ENCODE measurements around the gene FAM180B.
A peak's percentile ranks its signal among the peaks of the same experiment; 100 is the strongest.

Gene FAM180B

DNA sequence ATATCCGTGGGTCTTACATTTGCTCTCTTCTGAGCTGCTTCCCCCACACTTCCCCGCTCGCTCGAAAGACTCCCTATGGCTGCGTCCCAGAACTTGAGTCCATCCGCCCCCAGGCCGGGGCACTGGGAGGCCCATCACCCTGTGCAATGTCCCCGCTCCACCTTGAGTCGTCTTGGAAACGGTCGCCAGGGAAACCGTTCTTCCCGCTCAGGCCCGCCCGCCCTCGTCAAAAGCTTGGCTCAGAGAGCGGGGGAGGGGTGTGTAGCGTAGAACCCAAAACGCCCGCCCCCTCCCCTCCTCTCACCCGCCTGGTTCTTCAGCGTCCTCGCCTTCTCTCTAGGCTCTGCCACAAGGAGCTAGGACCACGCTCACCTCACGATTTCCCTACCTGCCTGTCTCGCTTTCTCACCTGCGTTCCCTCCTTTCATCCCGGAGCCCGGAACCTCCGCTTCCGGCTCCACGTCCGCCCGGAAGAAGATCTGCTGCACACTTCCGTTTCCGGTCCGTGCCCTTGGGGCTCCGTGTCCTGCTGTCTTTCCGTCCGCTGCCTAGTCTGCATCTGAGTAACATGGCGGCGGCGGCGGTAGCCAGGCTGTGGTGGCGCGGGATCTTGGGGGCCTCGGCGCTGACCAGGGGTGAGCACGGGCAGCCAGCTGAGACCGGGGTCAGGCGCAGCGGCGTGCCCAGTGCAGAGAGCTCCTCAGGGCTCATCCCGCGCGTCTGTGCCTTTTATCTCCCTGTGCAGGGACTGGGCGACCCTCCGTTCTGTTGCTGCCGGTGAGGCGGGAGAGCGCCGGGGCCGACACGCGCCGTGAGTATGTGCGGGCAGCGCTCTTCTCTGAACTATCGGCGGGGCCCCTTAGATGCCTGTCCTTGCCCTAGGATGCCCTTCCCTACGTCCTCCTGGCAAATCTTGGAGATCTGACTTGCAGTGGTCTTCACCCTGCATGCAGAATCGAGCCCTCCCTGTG, 7.7 kb upstream of the FAM180B start, which contains the start of the genes KBTBD4 and NDUFS3 (continued):
- TF ChIP-seq BCL11B (tag by site-specific recombination; IDR thresholded peaks at IDR 0.05; ENCODE audit: low read depth) = no peak
- TF ChIP-seq GFI1B (tag by site-specific recombination; IDR thresholded peaks at IDR 0.05) = peak; percentile 72
- TF ChIP-seq ZNF416 (tag by site-specific recombination; IDR thresholded peaks at IDR 0.05) = no peak
- TF ChIP-seq ZNF555 (tag by site-specific recombination; conservative IDR thresholded peaks at IDR 0.05) = no peak
- no peak; the same call in 1 of the 2 replicates for TF ChIP-seq GLI2 (tag by site-specific recombination; IDR thresholded peaks at IDR 0.05; ENCODE audit: borderline replicate concordance, low read depth)
- peak; percentile 71; the same call in 1 of the 2 replicates for TF ChIP-seq AEBP2 (tag by site-specific recombination; IDR thresholded peaks at IDR 0.05; ENCODE audit: borderline replicate concordance)
- TF ChIP-seq, protein P1, sequence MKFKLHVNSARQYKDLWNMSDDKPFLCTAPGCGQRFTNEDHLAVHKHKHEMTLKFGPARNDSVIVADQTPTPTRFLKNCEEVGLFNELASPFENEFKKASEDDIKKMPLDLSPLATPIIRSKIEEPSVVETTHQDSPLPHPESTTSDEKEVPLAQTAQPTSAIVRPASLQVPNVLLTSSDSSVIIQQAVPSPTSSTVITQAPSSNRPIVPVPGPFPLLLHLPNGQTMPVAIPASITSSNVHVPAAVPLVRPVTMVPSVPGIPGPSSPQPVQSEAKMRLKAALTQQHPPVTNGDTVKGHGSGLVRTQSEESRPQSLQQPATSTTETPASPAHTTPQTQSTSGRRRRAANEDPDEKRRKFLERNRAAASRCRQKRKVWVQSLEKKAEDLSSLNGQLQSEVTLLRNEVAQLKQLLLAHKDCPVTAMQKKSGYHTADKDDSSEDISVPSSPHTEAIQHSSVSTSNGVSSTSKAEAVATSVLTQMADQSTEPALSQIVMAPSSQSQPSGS (tag by site-specific recombination; IDR thresholded peaks at IDR 0.05; ENCODE audit: low read depth) = no peak
- peak; percentile 86 for TF ChIP-seq ZBTB21 (tag by site-specific recombination; IDR thresholded peaks at IDR 0.05)
- peak; percentile 99 for TF ChIP-seq KLF8 (tag by site-specific recombination; IDR thresholded peaks at IDR 0.05)
- no peak for TF ChIP-seq ZNF19 (tag by site-specific recombination; IDR thresholded peaks at IDR 0.05; ENCODE audit: low read depth)
- peak; percentile 89 for TF ChIP-seq ZNF335 (tag by site-specific recombination; conservative IDR thresholded peaks at IDR 0.05)
- no peak for TF ChIP-seq ZNF514 (tag by site-specific recombination; IDR thresholded peaks at IDR 0.05)
- TF ChIP-seq ZNF394 (tag by site-specific recombination; IDR thresholded peaks at IDR 0.05; ENCODE audit: borderline replicate concordance) = peak; percentile 80; the same call in 1 of the 2 replicates
- TF ChIP-seq, protein P2, sequence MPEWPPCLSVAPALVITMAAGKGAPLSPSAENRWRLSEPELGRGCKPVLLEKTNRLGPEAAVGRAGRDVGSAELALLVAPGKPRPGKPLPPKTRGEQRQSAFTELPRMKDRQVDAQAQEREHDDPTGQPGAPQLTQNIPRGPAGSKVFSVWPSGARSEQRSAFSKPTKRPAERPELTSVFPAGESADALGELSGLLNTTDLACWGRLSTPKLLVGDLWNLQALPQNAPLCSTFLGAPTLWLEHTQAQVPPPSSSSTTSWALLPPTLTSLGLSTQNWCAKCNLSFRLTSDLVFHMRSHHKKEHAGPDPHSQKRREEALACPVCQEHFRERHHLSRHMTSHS (tag by site-specific recombination; IDR thresholded peaks at IDR 0.05) = no peak
- peak; percentile 100 for TF ChIP-seq ZNF341 (tag by site-specific recombination; IDR thresholded peaks at IDR 0.05; ENCODE audit: low read depth)
- TF ChIP-seq, protein P3, sequence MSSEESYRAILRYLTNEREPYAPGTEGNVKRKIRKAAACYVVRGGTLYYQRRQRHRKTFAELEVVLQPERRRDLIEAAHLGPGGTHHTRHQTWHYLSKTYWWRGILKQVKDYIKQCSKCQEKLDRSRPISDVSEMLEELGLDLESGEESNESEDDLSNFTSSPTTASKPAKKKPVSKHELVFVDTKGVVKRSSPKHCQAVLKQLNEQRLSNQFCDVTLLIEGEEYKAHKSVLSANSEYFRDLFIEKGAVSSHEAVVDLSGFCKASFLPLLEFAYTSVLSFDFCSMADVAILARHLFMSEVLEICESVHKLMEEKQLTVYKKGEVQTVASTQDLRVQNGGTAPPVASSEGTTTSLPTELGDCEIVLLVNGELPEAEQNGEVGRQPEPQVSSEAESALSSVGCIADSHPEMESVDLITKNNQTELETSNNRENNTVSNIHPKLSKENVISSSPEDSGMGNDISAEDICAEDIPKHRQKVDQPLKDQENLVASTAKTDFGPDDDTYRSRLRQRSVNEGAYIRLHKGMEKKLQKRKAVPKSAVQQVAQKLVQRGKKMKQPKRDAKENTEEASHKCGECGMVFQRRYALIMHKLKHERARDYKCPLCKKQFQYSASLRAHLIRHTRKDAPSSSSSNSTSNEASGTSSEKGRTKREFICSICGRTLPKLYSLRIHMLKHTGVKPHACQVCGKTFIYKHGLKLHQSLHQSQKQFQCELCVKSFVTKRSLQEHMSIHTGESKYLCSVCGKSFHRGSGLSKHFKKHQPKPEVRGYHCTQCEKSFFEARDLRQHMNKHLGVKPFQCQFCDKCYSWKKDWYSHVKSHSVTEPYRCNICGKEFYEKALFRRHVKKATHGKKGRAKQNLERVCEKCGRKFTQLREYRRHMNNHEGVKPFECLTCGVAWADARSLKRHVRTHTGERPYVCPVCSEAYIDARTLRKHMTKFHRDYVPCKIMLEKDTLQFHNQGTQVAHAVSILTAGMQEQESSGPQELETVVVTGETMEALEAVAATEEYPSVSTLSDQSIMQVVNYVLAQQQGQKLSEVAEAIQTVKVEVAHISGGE (tag by site-specific recombination; conservative IDR thresholded peaks at IDR 0.05; ENCODE audit: low read depth) = peak; percentile 100
- TF ChIP-seq ZNF433 (tag by site-specific recombination; IDR thresholded peaks at IDR 0.05; ENCODE audit: low read depth) = no peak
- TF ChIP-seq ZNF624 (tag by site-specific recombination; IDR thresholded peaks at IDR 0.05) = no peak; the same call in 1 of the 2 replicates
- TF ChIP-seq ZNF76 (tag by site-specific recombination; IDR thresholded peaks at IDR 0.05; ENCODE audit: borderline replicate concordance, low read depth) = peak; percentile 92
- peak; percentile 48; the same call in 1 of the 2 replicates for TF ChIP-seq ZNF449 (tag by site-specific recombination; IDR thresholded peaks at IDR 0.05)
- peak; percentile 25; the same call in 1 of the 2 replicates for TF ChIP-seq ZNF561 (tag by site-specific recombination; IDR thresholded peaks at IDR 0.05; ENCODE audit: borderline replicate concordance)
- TF ChIP-seq TCF7L2 (IDR thresholded peaks at IDR 0.05; ENCODE audit: borderline replicate concordance, low read depth, low read length) = no peak; the same call in 1 of the 2 replicates
- TF ChIP-seq ZNF311 (tag by site-specific recombination; IDR thresholded peaks at IDR 0.05; ENCODE audit: borderline replicate concordance) = no peak
- TF ChIP-seq ZNF362 (tag by site-specific recombination; IDR thresholded peaks at IDR 0.05) = 0 out of 2 replicates have a peak, but pooled peaks have one; percentile 51
- TF ChIP-seq ZNF791 (tag by site-specific recombination; IDR thresholded peaks at IDR 0.05) = no peak

All from HEK293 (cell line).